K562 (cell line): Measurements from ENCODE around the gene EFNA2. TPM values are rescaled to one million over a fixed set of nuclear protein-coding genes. Genes with fewer than 3 reads are reported as not detected.

Source experiments
- L3MBTL2 ChIP-seq: fragments of 450-650 bp; IDR thresholded peaks from 2 replicates; pipeline ENCODE4 v1.6.1; 2016; ENCODE audit warnings: mild to moderate bottlenecking, moderate library complexity
- MCM3 ChIP-seq: fragments of 450-650 bp; IDR thresholded peaks from 2 replicates; pipeline ENCODE4 v1.6.1; 2016
- NCOA2 ChIP-seq, 2 experiments: fragments of 450-650 bp; IDR thresholded peaks; 2 replicates each; pipeline ENCODE4 v1.6.1; 2018; ENCODE audit warnings: mild to moderate bottlenecking in 2 of 2, moderate library complexity in 1 of 2; ENCODE audit not compliant: partially characterized antibody in 2 of 2
- NFE2 ChIP-seq: IDR thresholded peaks from 2 replicates; pipeline ENCODE4 v1.6.1; 2014; ENCODE audit warnings: antibody characterized with exemption, low read depth
- POLR2A ChIP-seq: fragments of 450-650 bp; conservative IDR thresholded peaks from 2 replicates; pipeline ENCODE4 v1.6.1; 2016
- RBM25 ChIP-seq: fragments of 200-400 bp; formaldehyde crosslinking; IDR thresholded peaks from 2 replicates; pipeline ENCODE4 v1.6.1; 2018; ENCODE audit warnings: low read length, low read depth, moderate library complexity; ENCODE audit not compliant: severe bottlenecking
- SIN3A ChIP-seq, 2 experiments: fragments of 150-350 bp in 1 of 2; IDR thresholded peaks; 2 replicates each; pipeline ENCODE4 v1.6.1; 2011 to 2016; ENCODE audit warnings: borderline replicate concordance in 2 of 2, low read depth in 2 of 2, low read length in 2 of 2, mild to moderate bottlenecking in 2 of 2, moderate library complexity in 2 of 2; ENCODE audit not compliant: control insufficient read depth in 1 of 2
- TGIF2 ChIP-seq: sonication (generic); formaldehyde crosslinking; IDR thresholded peaks from 2 replicates; pipeline ENCODE4 v1.8.1; 2022; ENCODE audit warnings: mild to moderate bottlenecking, missing genetic modification reagents, moderate library complexity
- THRB ChIP-seq: fragments of 450-650 bp; formaldehyde crosslinking; conservative IDR thresholded peaks from 2 replicates; pipeline ENCODE4 v1.4.0; 2022; ENCODE audit warnings: mild to moderate bottlenecking, missing genetic modification characterization
- ZBTB11 ChIP-seq, 3 experiments: fragments of 200-800 bp in 1 of 3; fragments of 250-450 bp in 1 of 3; fragments of 450-650 bp in 1 of 3; sonication (Bioruptor Pico) in 1 of 3; sonication (Bioruptor generic) in 1 of 3; formaldehyde crosslinking in 1 of 3; IDR thresholded peaks; 2 replicates each; pipeline versions ENCODE4 v1.6.1 to v1.8.0; 2016 to 2022; ENCODE audit warnings: mild to moderate bottlenecking in 2 of 3, missing genetic modification characterization in 2 of 3, missing compliant biosample characterization in 1 of 3, moderate library complexity in 1 of 3
- ZNF212 ChIP-seq: fragments of 450-650 bp; formaldehyde crosslinking; IDR thresholded peaks from 2 replicates; pipeline ENCODE4 v1.4.0; 2020; ENCODE audit warnings: mild to moderate bottlenecking
- ZNF583 ChIP-seq: fragments of 250-450 bp; sonication (Bioruptor Pico); IDR thresholded peaks from 2 replicates; pipeline ENCODE4 v1.4.0; 2020
- polyA plus RNA-seq, 8 experiments: library from polyadenylated mRNA; depleted of rRNA in 4 of 8; stranded (reverse) in 5 of 8; unstranded in 3 of 8; fragments of >200 nt; fragmentation: Nextera tagmentation in 2 of 8; fragmentation: Illumina TruSeq in 1 of 8; extraction: Ambion mirVana in 2 of 8; extraction: Trizol in 1 of 8; gene quantifications; 2 replicates each; pipeline versions ENCODE4 v1.2.1 to v1.2.3, GENCODE V29; 2011 to 2014; ENCODE audit warnings: inconsistent platforms in 1 of 8, missing spikeins in 1 of 8
- total RNA-seq, 7 experiments: library from RNA; depleted of rRNA in 6 of 7; stranded (reverse); fragments of >200 nt in 6 of 7; fragmentation: Illumina TruSeq in 2 of 7; extraction: Trizol in 2 of 7; gene quantifications; 2 replicates each; pipeline versions ENCODE4 v1.2.1 to v1.2.3, GENCODE V29; 2011 to 2021; ENCODE audit warnings: low replicate concordance in 1 of 7
- TF ChIP-seq, protein P1 (sequence below): fragments of 250-450 bp; sonication (Bioruptor Pico); IDR thresholded peaks from 2 replicates; pipeline ENCODE4 v1.6.1; 2021; ENCODE audit warnings: mild to moderate bottlenecking
- TF ChIP-seq, protein P2 (sequence below): fragments of 450-650 bp; IDR thresholded peaks from 2 replicates; pipeline ENCODE4 v1.7.1; 2018; ENCODE audit warnings: mild to moderate bottlenecking, low read depth; ENCODE audit not compliant: partially characterized antibody
- TF ChIP-seq, protein P3 (sequence below), 2 experiments: fragments of 450-650 bp; IDR thresholded peaks; 2 replicates each; pipeline ENCODE4 v1.6.1; 2018; ENCODE audit warnings: mild to moderate bottlenecking in 2 of 2, low read depth in 1 of 2; ENCODE audit not compliant: partially characterized antibody in 2 of 2

The EFNA2 gene
- total and polyA plus RNA-seq, 9 of the 15 experiments (the other 6 are each of a cell fraction or from before 2014, with no cell fraction given): 0.11 to 0.44 (median 0.15) TPM; not detected in 6

DNA sequence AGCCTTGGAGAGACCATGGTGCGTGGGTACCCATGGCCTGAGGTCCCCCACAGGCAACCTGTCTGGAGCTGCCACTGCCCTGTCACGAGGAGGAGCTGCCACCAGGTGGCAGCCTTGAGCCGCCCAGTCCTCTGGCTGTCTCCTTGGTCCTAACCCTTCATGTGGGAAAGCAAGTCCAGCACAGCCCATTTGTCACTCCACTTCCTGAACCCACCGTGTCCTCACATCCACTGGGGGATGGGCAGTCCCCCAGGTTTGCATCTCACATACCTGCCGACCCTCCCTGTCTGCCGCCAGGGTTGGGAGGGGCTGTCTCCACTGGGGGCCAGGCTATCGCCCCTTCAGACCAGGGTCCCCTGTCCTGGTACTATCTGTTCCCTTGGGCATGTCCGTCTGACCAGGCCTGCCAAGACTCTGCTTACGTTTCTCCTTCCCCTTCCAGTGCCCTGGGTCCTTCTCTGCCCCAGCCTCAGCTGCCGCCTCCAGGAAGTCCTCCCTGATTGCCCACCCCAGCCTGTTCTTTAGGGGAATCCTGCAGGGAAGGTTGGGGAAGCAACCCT lies 5.8 kb upstream of the EFNA2 start (continued):
- peak; percentile 43; the same call in 1 of the 2 replicates for TF ChIP-seq POLR2A
- no peak for TF ChIP-seq TGIF2 (CRISPR knock-in tag)
- no peak for TF ChIP-seq SIN3A (IDR thresholded peaks at IDR 0.05; ENCODE audit: borderline replicate concordance in 2 of 2, control insufficient read depth in 1 of 2, low read depth in 2 of 2, low read length in 2 of 2)
- TF ChIP-seq NFE2: no peak
- TF ChIP-seq ZNF212 (CRISPR knock-in tag): no peak
- TF ChIP-seq, protein P1, sequence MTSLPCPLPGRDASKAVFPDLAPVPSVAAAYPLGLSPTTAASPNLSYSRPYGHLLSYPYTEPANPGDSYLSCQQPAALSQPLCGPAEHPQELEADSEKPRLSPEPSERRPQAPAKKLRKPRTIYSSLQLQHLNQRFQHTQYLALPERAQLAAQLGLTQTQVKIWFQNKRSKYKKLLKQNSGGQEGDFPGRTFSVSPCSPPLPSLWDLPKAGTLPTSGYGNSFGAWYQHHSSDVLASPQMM (CRISPR knock-in tag): no peak
- TF ChIP-seq RBM25: peak; percentile 94
- TF ChIP-seq L3MBTL2: no peak
- no peak for TF ChIP-seq NCOA2 (IDR thresholded peaks at IDR 0.05; ENCODE audit: partially characterized antibody in 2 of 2)
- 0 out of 2 replicates have a peak, but pooled peaks have one; percentile 24 for TF ChIP-seq THRB
- no peak for TF ChIP-seq ZNF583 (CRISPR knock-in tag)
- TF ChIP-seq, protein P2, sequence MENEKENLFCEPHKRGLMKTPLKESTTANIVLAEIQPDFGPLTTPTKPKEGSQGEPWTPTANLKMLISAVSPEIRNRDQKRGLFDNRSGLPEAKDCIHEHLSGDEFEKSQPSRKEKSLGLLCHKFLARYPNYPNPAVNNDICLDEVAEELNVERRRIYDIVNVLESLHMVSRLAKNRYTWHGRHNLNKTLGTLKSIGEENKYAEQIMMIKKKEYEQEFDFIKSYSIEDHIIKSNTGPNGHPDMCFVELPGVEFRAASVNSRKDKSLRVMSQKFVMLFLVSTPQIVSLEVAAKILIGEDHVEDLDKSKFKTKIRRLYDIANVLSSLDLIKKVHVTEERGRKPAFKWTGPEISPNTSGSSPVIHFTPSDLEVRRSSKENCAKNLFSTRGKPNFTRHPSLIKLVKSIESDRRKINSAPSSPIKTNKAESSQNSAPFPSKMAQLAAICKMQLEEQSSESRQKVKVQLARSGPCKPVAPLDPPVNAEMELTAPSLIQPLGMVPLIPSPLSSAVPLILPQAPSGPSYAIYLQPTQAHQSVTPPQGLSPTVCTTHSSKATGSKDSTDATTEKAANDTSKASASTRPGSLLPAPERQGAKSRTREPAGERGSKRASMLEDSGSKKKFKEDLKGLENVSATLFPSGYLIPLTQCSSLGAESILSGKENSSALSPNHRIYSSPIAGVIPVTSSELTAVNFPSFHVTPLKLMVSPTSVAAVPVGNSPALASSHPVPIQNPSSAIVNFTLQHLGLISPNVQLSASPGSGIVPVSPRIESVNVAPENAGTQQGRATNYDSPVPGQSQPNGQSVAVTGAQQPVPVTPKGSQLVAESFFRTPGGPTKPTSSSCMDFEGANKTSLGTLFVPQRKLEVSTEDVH: no peak
- no peak for TF ChIP-seq MCM3
- no peak for TF ChIP-seq ZBTB11 (CRISPR knock-in tag; IDR thresholded peaks at IDR 0.05)
- TF ChIP-seq, protein P3, sequence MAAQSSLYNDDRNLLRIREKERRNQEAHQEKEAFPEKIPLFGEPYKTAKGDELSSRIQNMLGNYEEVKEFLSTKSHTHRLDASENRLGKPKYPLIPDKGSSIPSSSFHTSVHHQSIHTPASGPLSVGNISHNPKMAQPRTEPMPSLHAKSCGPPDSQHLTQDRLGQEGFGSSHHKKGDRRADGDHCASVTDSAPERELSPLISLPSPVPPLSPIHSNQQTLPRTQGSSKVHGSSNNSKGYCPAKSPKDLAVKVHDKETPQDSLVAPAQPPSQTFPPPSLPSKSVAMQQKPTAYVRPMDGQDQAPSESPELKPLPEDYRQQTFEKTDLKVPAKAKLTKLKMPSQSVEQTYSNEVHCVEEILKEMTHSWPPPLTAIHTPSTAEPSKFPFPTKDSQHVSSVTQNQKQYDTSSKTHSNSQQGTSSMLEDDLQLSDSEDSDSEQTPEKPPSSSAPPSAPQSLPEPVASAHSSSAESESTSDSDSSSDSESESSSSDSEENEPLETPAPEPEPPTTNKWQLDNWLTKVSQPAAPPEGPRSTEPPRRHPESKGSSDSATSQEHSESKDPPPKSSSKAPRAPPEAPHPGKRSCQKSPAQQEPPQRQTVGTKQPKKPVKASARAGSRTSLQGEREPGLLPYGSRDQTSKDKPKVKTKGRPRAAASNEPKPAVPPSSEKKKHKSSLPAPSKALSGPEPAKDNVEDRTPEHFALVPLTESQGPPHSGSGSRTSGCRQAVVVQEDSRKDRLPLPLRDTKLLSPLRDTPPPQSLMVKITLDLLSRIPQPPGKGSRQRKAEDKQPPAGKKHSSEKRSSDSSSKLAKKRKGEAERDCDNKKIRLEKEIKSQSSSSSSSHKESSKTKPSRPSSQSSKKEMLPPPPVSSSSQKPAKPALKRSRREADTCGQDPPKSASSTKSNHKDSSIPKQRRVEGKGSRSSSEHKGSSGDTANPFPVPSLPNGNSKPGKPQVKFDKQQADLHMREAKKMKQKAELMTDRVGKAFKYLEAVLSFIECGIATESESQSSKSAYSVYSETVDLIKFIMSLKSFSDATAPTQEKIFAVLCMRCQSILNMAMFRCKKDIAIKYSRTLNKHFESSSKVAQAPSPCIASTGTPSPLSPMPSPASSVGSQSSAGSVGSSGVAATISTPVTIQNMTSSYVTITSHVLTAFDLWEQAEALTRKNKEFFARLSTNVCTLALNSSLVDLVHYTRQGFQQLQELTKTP (IDR thresholded peaks at IDR 0.05; ENCODE audit: low read depth in 1 of 2, partially characterized antibody in 2 of 2): no peak
